Measurements from ENCODE around the gene TTC39C. TPM values are rescaled to one million over a fixed set of nuclear protein-coding genes. Genes with fewer than 3 reads are reported as not detected.

The TTC39C gene
- total RNA-seq, 1 experiment from 2014 or later = 24.0 TPM

GRCh38 chr18:24053211-24053610, 38.7 kb downstream of the TTC39C start:
- POLR2A ChIA-PET (ENCODE audit: low non-redundant PET) = no interaction called here
- TF ChIP-seq EZH2 (IDR thresholded peaks at IDR 0.05; ENCODE audit: borderline replicate concordance, low read depth, low read length, poor library complexity, severe bottlenecking) = no peak
- no peak for TF ChIP-seq CTCF (conservative IDR thresholded peaks at IDR 0.05; ENCODE audit: low read depth, low read length)

GRCh38 chr18:24054130-24054529, 39.6 kb downstream of the TTC39C start:
- CTCF ChIA-PET = no interaction called here
- POLR2A ChIA-PET (ENCODE audit: low non-redundant PET) = no interaction called here

More at GRCh38 chr18:24053211-24053610, 38.7 kb downstream of the TTC39C start:
- CTCF ChIA-PET = no interaction called here
- H3K36me3 ChIP-seq (ENCODE audit: insufficient read depth, low read length, poor library complexity, severe bottlenecking) = no peaks in the 10 kb centered on the region
- peaks cover 20% of the 10 kb centered on the region for H3K4me1 ChIP-seq (ENCODE audit: insufficient read depth, low read length, poor library complexity, severe bottlenecking)
- no TSS peak for BruUV-seq (replicated peaks)
- H3K27me3 ChIP-seq (replicated peaks; ENCODE audit: insufficient read depth, low read depth, low read length, poor library complexity) = no peaks in the 10 kb centered on the region
- intact Hi-C loops (cut with micrococcal nuclease; ENCODE audit: unreplicated experiment) = no loop called here
- H3K4me3 ChIP-seq (ENCODE audit: low read depth, low read length, poor library complexity, severe bottlenecking) = no peak overlapping the region
- H3K27ac ChIP-seq (ENCODE audit: low read depth, low read length, poor library complexity, severe bottlenecking) = no peak overlapping the region
- H3K9me3 ChIP-seq (ENCODE audit: low read depth, low read length, poor library complexity, severe bottlenecking) = no peaks in the 10 kb centered on the region
- DNase-seq (ENCODE audit: low spot score) = no peak

GRCh38 chr18:24055009-24055804, 40.7 kb downstream of the TTC39C start:
- H3K36me3 ChIP-seq (ENCODE audit: insufficient read depth, low read length, poor library complexity, severe bottlenecking) = no peaks in the 10 kb centered on the region
- H3K4me1 ChIP-seq (ENCODE audit: insufficient read depth, low read length, poor library complexity, severe bottlenecking) = peaks cover 20% of the 10 kb centered on the region
- intact Hi-C loops (cut with micrococcal nuclease; ENCODE audit: unreplicated experiment) = no loop called here
- H3K27me3 ChIP-seq (replicated peaks; ENCODE audit: insufficient read depth, low read depth, low read length, poor library complexity) = no peaks in the 10 kb centered on the region
- BruUV-seq (replicated peaks) = no TSS peak
- CTCF ChIA-PET = no interaction called here
- no peak for DNase-seq (ENCODE audit: low spot score)
- no peak overlapping the region for H3K27ac ChIP-seq (ENCODE audit: low read depth, low read length, poor library complexity, severe bottlenecking)
- TF ChIP-seq CTCF (conservative IDR thresholded peaks at IDR 0.05; ENCODE audit: low read depth, low read length) (no peak), EZH2 (IDR thresholded peaks at IDR 0.05; ENCODE audit: borderline replicate concordance, low read depth, low read length, poor library complexity, severe bottlenecking) (no peak)
- no peaks in the 10 kb centered on the region for H3K9me3 ChIP-seq (ENCODE audit: low read depth, low read length, poor library complexity, severe bottlenecking)
- POLR2A ChIA-PET (ENCODE audit: low non-redundant PET) = no interaction called here
- no peak overlapping the region for H3K4me3 ChIP-seq (ENCODE audit: low read depth, low read length, poor library complexity, severe bottlenecking)

More at GRCh38 chr18:24054130-24054529, 39.6 kb downstream of the TTC39C start:
- no peak for DNase-seq (ENCODE audit: low spot score)
- Histone ChIP-seq H3K27me3 (replicated peaks; ENCODE audit: insufficient read depth, low read depth, low read length, poor library complexity) (no peaks in the 10 kb centered on the region), H3K36me3 (ENCODE audit: insufficient read depth, low read length, poor library complexity, severe bottlenecking) (no peaks in the 10 kb centered on the region), H3K4me1 (ENCODE audit: insufficient read depth, low read length, poor library complexity, severe bottlenecking) (peaks cover 20% of the 10 kb centered on the region), H3K4me3 (ENCODE audit: low read depth, low read length, poor library complexity, severe bottlenecking) (no peak overlapping the region), H3K27ac (ENCODE audit: low read depth, low read length, poor library complexity, severe bottlenecking) (no peak overlapping the region), H3K9me3 (ENCODE audit: low read depth, low read length, poor library complexity, severe bottlenecking) (no peaks in the 10 kb centered on the region)
- intact Hi-C loops (cut with micrococcal nuclease; ENCODE audit: unreplicated experiment) = no loop called here
- TF ChIP-seq CTCF (conservative IDR thresholded peaks at IDR 0.05; ENCODE audit: low read depth, low read length) = no peak
- TF ChIP-seq EZH2 (IDR thresholded peaks at IDR 0.05; ENCODE audit: borderline replicate concordance, low read depth, low read length, poor library complexity, severe bottlenecking) = no peak
- no TSS peak for BruUV-seq (replicated peaks)
